Activated T-helper 1 cell treated with anti-CD3 and anti-CD28 coated beads, Interleukin-12 subunit alpha, Interleukin-12 subunit beta, Interleukin-2, Interleukin-4 antibody, amounts not matched to agents 30 ng/mL and 10 ng/mL and 1 ng/mL, durations not matched to agents 14 hours and 24 hours and 36 hours (primary cell): ENCODE data around the gene STK11IP. TPM values are rescaled to one million over a fixed set of nuclear protein-coding genes. Genes with fewer than 3 reads are reported as not detected.
A peak's percentile ranks its signal among the peaks of the same experiment; 100 is the strongest.

ENCODE experiments used
- DNase-seq: peaks from one replicate; pipeline ENCODE4 v3.0.0; 2021; ENCODE audit warnings: low spot score
- H3K27ac Mint-ChIP-seq: one replicate; pipeline ENCODE4 v1.8.0; 2021; ENCODE audit warnings: mild to moderate bottlenecking, mixed read lengths
- H3K27me3 Mint-ChIP-seq: one replicate; pipeline ENCODE4 v1.8.0; 2022; ENCODE audit warnings: mild to moderate bottlenecking, moderate library complexity, mixed read lengths; ENCODE audit not compliant: insufficient read depth
- H3K36me3 Mint-ChIP-seq: one replicate; pipeline ENCODE4 v1.8.0; 2021; ENCODE audit warnings: low read depth, mixed read lengths
- H3K4me1 Mint-ChIP-seq: one replicate; pipeline ENCODE4 v1.8.0; 2021; ENCODE audit warnings: low read depth, mixed read lengths
- H3K4me3 Mint-ChIP-seq: one replicate; pipeline ENCODE4 v1.8.0; 2021; ENCODE audit warnings: mild to moderate bottlenecking, moderate library complexity, mixed read lengths
- H3K9me3 Mint-ChIP-seq: one replicate; pipeline ENCODE4 v1.8.0; 2021; ENCODE audit warnings: mixed read lengths
- intact Hi-C: fragments of 100-400 bp; cut with micrococcal nuclease; formaldehyde crosslinking; loops from one replicate; pipeline ENCODE4 v1.15.1; 2024
- total RNA-seq: library from RNA; stranded (reverse); gene quantifications from 2 replicates; pipeline ENCODE4 v1.2.3, GENCODE V29; 2022

STK11IP gene
- total RNA-seq, 1 donor from 2014 or later = 38.0 TPM

GRCh38 chr2:219608399-219608964, 10.8 kb downstream of the STK11IP start:
- H3K36me3 Mint-ChIP-seq = peaks cover 21% of the 10 kb centered on the region
- no peak for DNase-seq

DNA sequence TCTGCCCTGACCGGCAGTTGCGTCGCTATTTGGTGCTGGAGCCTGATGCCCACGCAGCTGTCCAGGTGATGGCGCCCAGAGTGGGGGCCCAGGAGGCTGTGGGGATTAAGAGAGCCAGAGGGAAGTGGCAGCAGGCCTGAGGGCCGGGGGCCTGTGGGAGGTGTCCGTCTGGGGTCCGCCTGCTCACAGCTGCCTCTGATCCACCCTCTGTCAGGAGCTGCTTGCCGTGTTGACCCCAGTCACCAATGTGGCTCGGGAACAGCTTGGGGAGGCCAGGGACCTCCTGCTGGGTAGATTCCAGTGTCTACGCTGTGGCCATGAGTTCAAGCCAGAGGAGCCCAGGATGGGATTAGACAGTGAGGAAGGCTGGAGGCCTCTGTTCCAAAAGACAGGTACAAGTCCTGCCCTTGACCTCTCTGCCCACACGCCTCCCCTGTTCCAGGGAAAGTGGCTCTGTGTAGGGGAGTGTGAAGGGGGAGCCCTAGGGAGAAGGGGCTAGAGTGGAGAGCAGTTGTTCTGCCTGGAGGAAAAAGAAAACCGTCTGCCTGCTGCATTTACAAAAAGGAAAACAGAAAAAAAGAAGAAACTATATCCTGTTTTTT, 11.6 kb downstream of the STK11IP start:
- H3K27ac Mint-ChIP-seq = no peak overlapping the region
- H3K4me1 Mint-ChIP-seq = peaks cover 7% of the 10 kb centered on the region
- H3K9me3 Mint-ChIP-seq = no peaks in the 10 kb centered on the region
- no peaks in the 10 kb centered on the region for H3K27me3 Mint-ChIP-seq
- no peak overlapping the region for H3K4me3 Mint-ChIP-seq
- no peak for DNase-seq
- peaks cover 16% of the 10 kb centered on the region for H3K36me3 Mint-ChIP-seq
- intact Hi-C loops = no loop called here

More at GRCh38 chr2:219608399-219608964, 10.8 kb downstream of the STK11IP start:
- H3K4me3 Mint-ChIP-seq = no peak overlapping the region
- H3K9me3 Mint-ChIP-seq = no peaks in the 10 kb centered on the region
- no peaks in the 10 kb centered on the region for H3K27me3 Mint-ChIP-seq
- no peak overlapping the region for H3K27ac Mint-ChIP-seq
- intact Hi-C loops = no loop called here
- peaks cover 7% of the 10 kb centered on the region for H3K4me1 Mint-ChIP-seq

DNA sequence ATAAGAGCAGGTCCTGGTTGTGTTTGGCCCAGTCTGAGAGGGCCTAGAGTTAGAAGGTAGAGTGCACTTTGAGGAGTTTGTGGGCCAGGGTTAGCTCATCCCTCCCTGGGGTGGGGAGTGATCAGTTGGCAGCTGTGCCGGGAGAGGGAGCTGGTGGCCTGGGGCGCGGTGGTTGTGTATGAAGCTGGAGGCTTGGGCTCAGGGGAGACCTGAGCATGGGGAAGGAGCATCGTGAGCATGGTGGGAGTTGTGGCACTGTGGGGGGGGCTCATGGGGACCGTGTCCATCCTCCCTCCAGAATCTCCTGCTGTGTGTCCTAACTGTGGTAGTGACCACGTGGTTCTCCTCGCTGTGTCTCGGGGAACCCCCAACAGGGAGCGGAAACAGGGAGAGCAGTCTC, 13.6 kb downstream of the STK11IP start:
- intact Hi-C loops = no loop called here
- Mint-ChIP-seq H3K36me3 (peaks cover 16% of the 10 kb centered on the region), H3K9me3 (no peaks in the 10 kb centered on the region), H3K4me1 (peaks cover 7% of the 10 kb centered on the region), H3K4me3 (no peak overlapping the region), H3K27ac (no peak overlapping the region), H3K27me3 (no peaks in the 10 kb centered on the region)
- DNase-seq = no peak

- H3K4me1 Mint-ChIP-seq = peaks cover 7% of the 10 kb centered on the region
- no peak overlapping the region for H3K4me3 Mint-ChIP-seq
- H3K27me3 Mint-ChIP-seq = no peaks in the 10 kb centered on the region
- intact Hi-C loops = no loop called here
- H3K9me3 Mint-ChIP-seq = no peaks in the 10 kb centered on the region
- peaks cover 13% of the 10 kb centered on the region for H3K36me3 Mint-ChIP-seq
- H3K27ac Mint-ChIP-seq = peak overlapping the region; percentile 3
- no peak for DNase-seq
Measured at GRCh38 chr2:219611866-219612576, 14.4 kb downstream of the STK11IP start.

GRCh38 chr2:219612577-219613286, 15.1 kb downstream of the STK11IP start:
- H3K4me1 Mint-ChIP-seq = peaks cover 7% of the 10 kb centered on the region
- intact Hi-C loops = no loop called here
- DNase-seq = no peak
- H3K36me3 Mint-ChIP-seq = peaks cover 11% of the 10 kb centered on the region
- H3K27ac Mint-ChIP-seq = peak overlapping the region; percentile 3
- no peaks in the 10 kb centered on the region for H3K9me3 Mint-ChIP-seq
- no peaks in the 10 kb centered on the region for H3K27me3 Mint-ChIP-seq
- no peak overlapping the region for H3K4me3 Mint-ChIP-seq

GRCh38 chr2:219613461-219614070, 15.9 kb downstream of the STK11IP start:
- no peaks in the 10 kb centered on the region for H3K27me3 Mint-ChIP-seq
- peaks cover 11% of the 10 kb centered on the region for H3K36me3 Mint-ChIP-seq
- no peak overlapping the region for H3K27ac Mint-ChIP-seq
- H3K4me3 Mint-ChIP-seq = no peak overlapping the region
- no peaks in the 10 kb centered on the region for H3K9me3 Mint-ChIP-seq
- intact Hi-C loops = no loop called here
- DNase-seq = no peak
- H3K4me1 Mint-ChIP-seq = peaks cover 7% of the 10 kb centered on the region

- Mint-ChIP-seq H3K27me3 (no peaks in the 10 kb centered on the region), H3K9me3 (no peaks in the 10 kb centered on the region), H3K4me3 (no peak overlapping the region), H3K4me1 (peaks cover 7% of the 10 kb centered on the region), H3K36me3 (peaks cover 11% of the 10 kb centered on the region), H3K27ac (no peak overlapping the region)
- no peak for DNase-seq
- intact Hi-C loops = no loop called here
Measured at GRCh38 chr2:219614076-219614860, 16.6 kb downstream of the STK11IP start.

GRCh38 chr2:219615036-219615435, 17.4 kb downstream of the STK11IP start:
- H3K4me3 Mint-ChIP-seq = no peak overlapping the region
- intact Hi-C loops = no loop called here
- DNase-seq = no peak
- H3K36me3 Mint-ChIP-seq = peaks cover 11% of the 10 kb centered on the region
- H3K27me3 Mint-ChIP-seq = no peaks in the 10 kb centered on the region
- H3K9me3 Mint-ChIP-seq = no peaks in the 10 kb centered on the region
- peaks cover 7% of the 10 kb centered on the region for H3K4me1 Mint-ChIP-seq
- no peak overlapping the region for H3K27ac Mint-ChIP-seq

GRCh38 chr2:219615894-219616293, 18.2 kb downstream of the STK11IP start:
- Mint-ChIP-seq H3K4me3 (no peak overlapping the region), H3K27me3 (peaks cover 2% of the 10 kb centered on the region)
- intact Hi-C loops = no loop called here

GRCh38 chr2:219616550-219616949, 18.9 kb downstream of the STK11IP start:
- no peak for DNase-seq
- peaks cover 7% of the 10 kb centered on the region for H3K4me1 Mint-ChIP-seq
- H3K27ac Mint-ChIP-seq = no peak overlapping the region
- H3K36me3 Mint-ChIP-seq = peaks cover 8% of the 10 kb centered on the region
- no peak overlapping the region for H3K4me3 Mint-ChIP-seq
- intact Hi-C loops = no loop called here
- H3K27me3 Mint-ChIP-seq = peaks cover 6% of the 10 kb centered on the region
- no peaks in the 10 kb centered on the region for H3K9me3 Mint-ChIP-seq

More at GRCh38 chr2:219615894-219616293, 18.2 kb downstream of the STK11IP start:
- Mint-ChIP-seq H3K36me3 (peaks cover 11% of the 10 kb centered on the region), H3K9me3 (no peaks in the 10 kb centered on the region), H3K4me1 (peaks cover 7% of the 10 kb centered on the region), H3K27ac (no peak overlapping the region)
- DNase-seq = no peak

GRCh38 chr2:219618733-219619122, 21.1 kb downstream of the STK11IP start:
- peaks cover 7% of the 10 kb centered on the region for H3K27me3 Mint-ChIP-seq
- intact Hi-C loops = no loop called here
- no peaks in the 10 kb centered on the region for H3K9me3 Mint-ChIP-seq
- no peaks in the 10 kb centered on the region for H3K4me1 Mint-ChIP-seq
- no peak overlapping the region for H3K27ac Mint-ChIP-seq
- peaks cover 8% of the 10 kb centered on the region for H3K36me3 Mint-ChIP-seq
- DNase-seq = no peak
- H3K4me3 Mint-ChIP-seq = no peak overlapping the region

DNA sequence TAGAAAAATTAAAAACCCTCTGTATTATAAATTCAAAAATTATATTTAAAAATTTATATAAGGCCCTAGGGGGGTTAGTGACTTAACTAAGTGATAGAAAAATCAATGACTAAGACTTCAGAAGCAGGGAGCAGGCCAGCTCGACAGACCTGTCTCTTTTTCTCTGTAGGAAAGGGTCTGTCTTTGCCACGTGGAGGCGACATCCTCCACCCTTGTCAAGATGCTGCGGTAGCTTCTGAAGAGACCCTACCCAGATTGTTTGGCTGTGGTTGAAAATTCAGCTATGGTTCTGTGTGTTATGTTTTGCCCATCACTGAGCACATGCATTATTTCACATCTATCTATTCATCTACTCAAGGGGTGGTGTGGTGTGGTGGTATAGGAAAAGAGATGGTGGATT, 21.6 kb downstream of the STK11IP start:
- no peak for DNase-seq
- peaks cover 7% of the 10 kb centered on the region for H3K27me3 Mint-ChIP-seq
- H3K4me1 Mint-ChIP-seq = no peaks in the 10 kb centered on the region
- peaks cover 8% of the 10 kb centered on the region for H3K36me3 Mint-ChIP-seq
- H3K4me3 Mint-ChIP-seq = no peak overlapping the region
- no peaks in the 10 kb centered on the region for H3K9me3 Mint-ChIP-seq
- H3K27ac Mint-ChIP-seq = no peak overlapping the region
- intact Hi-C loops = no loop called here
